B cell (primary cell): Measurements from ENCODE around the gene CACNG4. TPM values are rescaled to one million over a fixed set of nuclear protein-coding genes. Genes with fewer than 3 reads are reported as not detected.

Experiments used
- ATAC-seq: fragments of 200-7000 bp; cut with Tn5 transposase; one replicate; pipeline ENCODE4 v1.10.0; 2021; ENCODE audit warnings: low read depth, mild to moderate bottlenecking, moderate number of reproducible peaks, moderate library complexity
- CTCF ChIA-PET: fragments of 350-600 bp; sonication (Branson Sonifier 250); formaldehyde crosslinking; loops from one replicate; lab custom pipeline; 2021; ENCODE audit warnings: antibody characterized with exemption, inconsistent platforms; lab: Charles Lee
- POLR2A ChIA-PET: fragments of 350-600 bp; sonication (Branson Sonifier 250); formaldehyde crosslinking; loops from one replicate; lab custom pipeline; 2021; ENCODE audit warnings: antibody characterized with exemption; lab: Charles Lee
- DNase-seq: peaks from one replicate; pipeline ENCODE4 v3.0.0; 2013
- H2AFZ ChIP-seq: 2 replicates; pipeline ENCODE4 v1.6.1; 2012; ENCODE audit warnings: mild to moderate bottlenecking, low read depth, low read length; ENCODE audit not compliant: insufficient read depth, poor library complexity, severe bottlenecking
- H3K27ac ChIP-seq, 2 donors: 1 replicate in 1 of 2; 2 replicates in 1 of 2; pipeline ENCODE4 v1.5.1; 2012 to 2013; ENCODE audit warnings: low read length in 2 of 2, mild to moderate bottlenecking in 2 of 2, moderate library complexity in 1 of 2
- H3K27me3 ChIP-seq, 4 experiments: fragments of 200-600 bp in 1 of 4; sonication (generic) in 1 of 4; replicated peaks in 1 of 4; 1 replicate in 2 of 4; 2 replicates in 2 of 4; pipeline versions ENCODE4 v1.6.1 to v1.7.0; 2013 to 2016; ENCODE audit warnings: low read length in 3 of 4, mild to moderate bottlenecking in 2 of 4, mixed read lengths in 1 of 4, moderate library complexity in 1 of 4; ENCODE audit not compliant: insufficient read depth in 4 of 4, control insufficient read depth in 3 of 4; ENCODE audit errors: control extremely low read depth in 1 of 4
- H3K36me3 ChIP-seq, 2 experiments: replicated peaks in 1 of 2; 1 replicate in 1 of 2; 2 replicates in 1 of 2; pipeline versions ENCODE4 v1.6.1 to v1.7.1; 2013; ENCODE audit warnings: low read length in 1 of 2; ENCODE audit not compliant: insufficient read depth in 2 of 2, control insufficient read depth in 1 of 2; ENCODE audit errors: control extremely low read depth in 1 of 2, extremely low read depth in 1 of 2
- H3K4me1 ChIP-seq, 2 donors: fragments of 200-600 bp in 1 of 2; sonication (generic) in 1 of 2; 1 replicate in 1 of 2; 2 replicates in 1 of 2; pipeline versions ENCODE4 v1.5.1 to v1.6.1; 2013 to 2017; ENCODE audit warnings: low read length in 2 of 2; ENCODE audit not compliant: control insufficient read depth in 2 of 2, insufficient read depth in 2 of 2
- H3K4me2 ChIP-seq: replicated peaks from 2 replicates; pipeline ENCODE3; 2012; ENCODE audit warnings: mild to moderate bottlenecking, low read depth, low read length; ENCODE audit not compliant: poor library complexity, severe bottlenecking
- H3K4me3 ChIP-seq, 5 experiments: fragments of 200-600 bp in 1 of 5; sonication (generic) in 1 of 5; 1 replicate in 3 of 5; 2 replicates in 2 of 5; pipeline versions ENCODE4 v1.5.1 to v1.7.0; 2011 to 2016; ENCODE audit warnings: low read length in 4 of 5, mild to moderate bottlenecking in 4 of 5, low read depth in 2 of 5, control low read depth in 1 of 5, moderate library complexity in 1 of 5; ENCODE audit not compliant: insufficient read depth in 1 of 5; ENCODE audit errors: control extremely low read depth in 1 of 5, extremely low read depth in 1 of 5
- H3K79me2 ChIP-seq: fragments of 200-600 bp; sonication (generic); one replicate; pipeline ENCODE4 v1.6.0; 2016; ENCODE audit warnings: low read length; ENCODE audit not compliant: control insufficient read depth, insufficient read depth
- H3K9ac ChIP-seq: fragments of 200-600 bp; sonication (generic); 2 replicates; pipeline ENCODE4 v1.6.1; 2017; ENCODE audit warnings: mild to moderate bottlenecking, low read length, moderate library complexity
- H3K9me3 ChIP-seq, 3 donors: one replicate each; pipeline versions ENCODE4 v1.6.1 to v1.7.1; 2013; ENCODE audit warnings: low read length in 2 of 3; ENCODE audit not compliant: control insufficient read depth in 2 of 3, insufficient read depth in 1 of 3; ENCODE audit errors: control extremely low read depth in 1 of 3
- H4K20me1 ChIP-seq: 2 replicates; pipeline ENCODE4 v1.6.0; 2012; ENCODE audit warnings: mild to moderate bottlenecking, low read length; ENCODE audit not compliant: insufficient read depth, control insufficient read depth, poor library complexity, severe bottlenecking
- H3K27ac Mint-ChIP-seq: one replicate; pipeline ENCODE4 v1.8.0; 2021; ENCODE audit warnings: mixed read lengths
- H3K27me3 Mint-ChIP-seq: one replicate; pipeline ENCODE4 v1.8.0; 2021; ENCODE audit warnings: mixed read lengths
- H3K4me1 Mint-ChIP-seq: one replicate; pipeline ENCODE4 v1.8.0; 2021; ENCODE audit warnings: mixed read lengths
- H3K4me3 Mint-ChIP-seq: one replicate; pipeline ENCODE4 v1.8.0; 2021; ENCODE audit warnings: mixed read lengths
- H3K9me3 Mint-ChIP-seq: one replicate; pipeline ENCODE4 v1.8.0; 2022; ENCODE audit warnings: mixed read lengths; ENCODE audit not compliant: insufficient read depth
- CTCF ChIP-seq: fragments of 200-600 bp; IDR thresholded peaks from one replicate; pipeline ENCODE4 v1.8.0; 2022; ENCODE audit warnings: antibody characterized with exemption, mild to moderate bottlenecking
- EZH2 ChIP-seq: IDR thresholded peaks from 2 replicates; pipeline ENCODE4 v1.6.1; 2012; ENCODE audit warnings: borderline replicate concordance, low read depth, mild to moderate bottlenecking, moderate library complexity, low read length; ENCODE audit not compliant: insufficient read depth, poor library complexity, severe bottlenecking
- WGBS: methylation state at CpG from one replicate; pipeline ENCODE4 v1.1.5; 2013; ENCODE audit warnings: missing lambda C conversion rate; ENCODE audit not compliant: insufficient coverage; 5-methylcytosine and 5-hydroxymethylcytosine counted together
- intact Hi-C: fragments of 100-400 bp; cut with micrococcal nuclease; formaldehyde crosslinking; loops from one replicate; pipeline ENCODE4 v1.10.0; 2022
- polyA plus RNA-seq: library from polyadenylated mRNA; depleted of rRNA; stranded (reverse); fragments of >200 nt; gene quantifications from 2 replicates; pipeline ENCODE4 v1.2.3, GENCODE V29; 2012
- total RNA-seq, 2 donors: library from RNA; stranded (reverse); fragments of 120-200 nt in 1 of 2; gene quantifications; 1 replicate in 1 of 2; 2 replicates in 1 of 2; pipeline versions ENCODE4 v1.2.3 to v1.2.4, GENCODE V29; 2013 to 2022

Gene CACNG4
- total and polyA plus RNA-seq, 2 donors (not counting 1 experiment from before 2014, with no cell fraction given) = not detected

- Mint-ChIP-seq H3K27ac (no peak overlapping the region), H3K9me3 (peaks cover 7% of the 10 kb centered on the region), H3K27me3 (no peaks in the 10 kb centered on the region), H3K4me3 (no peak overlapping the region), H3K4me1 (peaks cover 6% of the 10 kb centered on the region)
- DNase-seq = no peak
- ChIA-PET POLR2A (no interaction called here), CTCF (no interaction called here)
- no peak for TF ChIP-seq CTCF
- TF ChIP-seq EZH2 = no peak
- no peak overlapping the region for H3K9ac ChIP-seq
- intact Hi-C loops = no loop called here
- peaks cover under 1 to 24% (median 11%) of the 10 kb centered on the region in 3 donors for H3K9me3 ChIP-seq
- no peak overlapping the region for H3K27ac ChIP-seq
- WGBS = 98% methylated on average over 6 of the region's 9 CpGs
- no peaks in the 10 kb centered on the region for H3K36me3 ChIP-seq
- no peaks in the 10 kb centered on the region for H3K27me3 ChIP-seq
- H2AFZ ChIP-seq = no peak overlapping the region
- H3K4me1 ChIP-seq = peaks cover 0 to 8% of the 10 kb centered on the region in 2 donors
- H4K20me1 ChIP-seq = no peaks in the 10 kb centered on the region
- H3K4me3 ChIP-seq = no peak overlapping the region
- no peaks in the 10 kb centered on the region for H3K79me2 ChIP-seq
- H3K4me2 ChIP-seq = no peak overlapping the region
- no peak for ATAC-seq
Observed at GRCh38 chr17:67052720-67053437, 88.4 kb downstream of the CACNG4 start.

DNA sequence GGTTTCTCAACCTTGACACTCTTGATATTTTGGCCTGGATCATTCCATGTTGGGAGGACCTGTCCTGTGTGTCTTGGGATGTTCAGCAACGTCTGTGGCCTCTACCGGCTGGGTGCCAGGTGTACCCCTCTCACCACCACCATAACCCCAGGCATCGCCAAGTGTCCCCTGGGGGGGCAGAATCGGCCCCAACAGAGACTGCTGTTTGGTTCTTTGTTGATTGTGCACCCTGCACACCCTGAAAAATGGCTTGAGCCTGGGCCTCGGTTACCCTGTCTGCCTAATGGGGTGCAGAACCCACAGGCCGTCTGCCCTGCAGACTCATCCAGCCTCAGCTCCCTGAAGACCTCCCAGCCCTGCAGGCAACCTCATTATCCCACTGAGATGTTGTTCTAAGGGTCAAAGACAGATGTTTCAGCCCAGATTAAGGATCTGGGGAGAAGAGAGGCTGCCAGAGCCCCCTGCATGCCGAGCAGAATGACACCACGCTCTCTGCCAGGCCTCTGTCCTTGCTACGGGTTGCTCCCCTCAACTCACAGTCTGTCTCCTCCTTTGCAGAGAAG lies 89.0 kb downstream of the CACNG4 start:
- H3K9me3 ChIP-seq = peaks cover 0 to 20% (median 6%) of the 10 kb centered on the region in 3 donors
- Mint-ChIP-seq H3K27ac (no peak overlapping the region), H3K27me3 (no peaks in the 10 kb centered on the region), H3K4me1 (peaks cover 6% of the 10 kb centered on the region), H3K9me3 (peaks cover 6% of the 10 kb centered on the region), H3K4me3 (no peak overlapping the region)
- no peak overlapping the region for H3K9ac ChIP-seq
- H2AFZ ChIP-seq = no peak overlapping the region
- ATAC-seq = no peak
- no peaks in the 10 kb centered on the region for H3K27me3 ChIP-seq
- DNase-seq = no peak
- ChIA-PET POLR2A (no interaction called here), CTCF (no interaction called here)
- peaks cover 0 to 8% of the 10 kb centered on the region in 2 donors for H3K4me1 ChIP-seq
- intact Hi-C loops = no loop called here
- TF ChIP-seq EZH2 = no peak
- no peak for TF ChIP-seq CTCF
- H3K27ac ChIP-seq = no peak overlapping the region
- WGBS = 93% methylated on average over 7 of the region's 9 CpGs
- no peaks in the 10 kb centered on the region for H3K79me2 ChIP-seq
- no peaks in the 10 kb centered on the region for H3K36me3 ChIP-seq
- H4K20me1 ChIP-seq = no peaks in the 10 kb centered on the region
- no peak overlapping the region for H3K4me3 ChIP-seq
- H3K4me2 ChIP-seq = no peak overlapping the region
